ENCODE data around the gene PAX5. TPM values are rescaled to one million over a fixed set of nuclear protein-coding genes. Genes with fewer than 3 reads are reported as not detected.

PAX5 gene
- total RNA-seq, 1 experiment from 2014 or later = 0.39 TPM

DNA sequence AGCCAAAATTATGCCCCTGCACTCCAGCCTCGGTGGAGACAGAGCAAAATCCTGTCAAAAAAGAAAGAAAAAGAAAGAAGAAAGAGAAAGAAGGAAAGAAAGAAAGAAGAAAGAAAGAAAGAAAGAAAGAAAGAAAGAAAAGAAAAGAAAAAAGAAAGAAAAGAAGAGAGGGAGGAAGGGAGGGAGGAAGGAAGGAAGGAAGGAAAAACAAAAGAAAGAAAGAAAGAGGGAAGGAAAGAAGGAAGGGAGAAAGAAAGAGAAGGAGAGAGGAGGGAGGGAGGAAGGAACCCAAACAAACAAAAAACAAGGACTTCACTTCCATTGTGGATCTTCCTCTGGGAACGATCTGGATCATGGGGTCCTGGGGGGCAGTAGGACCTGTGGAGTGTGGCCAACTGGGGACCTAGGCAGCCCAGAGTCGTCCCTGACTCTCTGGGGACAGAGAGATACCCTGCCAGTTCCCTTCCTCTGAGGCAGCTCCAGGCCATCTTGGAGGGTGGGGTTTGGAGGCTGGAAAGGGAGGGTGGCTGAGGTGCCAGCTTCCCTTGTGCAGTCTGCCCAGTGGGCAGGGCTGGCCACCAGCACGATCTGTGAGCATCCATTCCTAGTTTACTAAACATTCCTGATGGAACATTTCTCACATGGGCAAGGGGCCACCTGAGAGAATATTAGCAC is 216.8 kb downstream of the PAX5 start:
- Histone ChIP-seq H3K56ac (ENCODE audit: insufficient read length, low read depth, low read length) (no peak overlapping the region), H2BK20ac (ENCODE audit: low read depth, low read length, poor library complexity, severe bottlenecking) (no peak overlapping the region), H2BK12ac (ENCODE audit: insufficient read length, low read depth, low read length) (no peak overlapping the region), H2AK5ac (ENCODE audit: insufficient read length, low read length) (no peak overlapping the region), H3K79me1 (ENCODE audit: insufficient read depth, low read depth, low read length, poor library complexity, severe bottlenecking) (no peaks in the 10 kb centered on the region), H3K27me3 (ENCODE audit: insufficient read depth, low read length) (peaks cover 3% of the 10 kb centered on the region; the same call in 1 of the 2 replicates), H2BK5ac (ENCODE audit: insufficient read length, low read length) (no peak overlapping the region), H3T11ph (ENCODE audit: low read length) (no peak overlapping the region), H3K4ac (ENCODE audit: low read depth, low read length) (no peak overlapping the region), H3K23me2 (ENCODE audit: insufficient read length, low read depth, low read length, poor library complexity, severe bottlenecking) (peaks cover 7% of the 10 kb centered on the region), H3K9me3 (ENCODE audit: control insufficient read depth, low read depth, low read length) (no peaks in the 10 kb centered on the region), H3K9ac (ENCODE audit: extremely low read depth, insufficient read length, low read length) (no peak overlapping the region), H3K14ac (ENCODE audit: insufficient read depth, low read length) (no peak overlapping the region; the same call in 1 of the 2 replicates), H2AFZ (ENCODE audit: low read length) (no peak overlapping the region), H3K4me1 (ENCODE audit: insufficient read depth, low read length) (peaks cover 4% of the 10 kb centered on the region; the same call in 1 of the 2 replicates), H3K79me2 (ENCODE audit: insufficient read depth, low read length) (no peaks in the 10 kb centered on the region), H3K27ac (ENCODE audit: insufficient read length, low read depth, low read length) (no peak overlapping the region), H2BK15ac (ENCODE audit: low read depth, low read length) (no peak overlapping the region), H3K4me2 (ENCODE audit: insufficient read depth, insufficient read length, low read length) (no peak overlapping the region), H4K5ac (ENCODE audit: insufficient read length, low read depth, low read length) (no peak overlapping the region), H4K20me1 (ENCODE audit: control insufficient read depth, insufficient read depth, insufficient read length) (no peaks in the 10 kb centered on the region), H3K18ac (ENCODE audit: insufficient read length, low read depth, low read length) (no peak overlapping the region), H3K23ac (ENCODE audit: insufficient read length, low read depth, low read length) (no peak overlapping the region), H2BK120ac (ENCODE audit: low read depth, low read length, poor library complexity, severe bottlenecking) (no peak overlapping the region), H4K91ac (ENCODE audit: insufficient read length, low read depth, low read length) (no peak overlapping the region), H4K8ac (replicated peaks; ENCODE audit: insufficient read length, low read depth, low read length) (no peak overlapping the region)
- H3K27ac Mint-ChIP-seq = no peak overlapping the region
- peaks cover 17 to 33% of the 10 kb centered on the region in 2 experiments for H3K4me1 Mint-ChIP-seq
- H3K36me3 Mint-ChIP-seq (ENCODE audit: insufficient read depth in 1 of 3, low read depth in 3 of 3) = no peaks in the 10 kb centered on the region
- WGBS (ENCODE audit: extremely low coverage, insufficient read length, low lambda C conversion rate) = no CpG with 5 or more reads among the region's 4 CpGs
- H3K27me3 Mint-ChIP-seq (ENCODE audit: low read depth) = peaks cover 7% of the 10 kb centered on the region; the same call in 1 of the 2 replicates
- no peak for DNase-seq
- TF ChIP-seq, protein P1, sequence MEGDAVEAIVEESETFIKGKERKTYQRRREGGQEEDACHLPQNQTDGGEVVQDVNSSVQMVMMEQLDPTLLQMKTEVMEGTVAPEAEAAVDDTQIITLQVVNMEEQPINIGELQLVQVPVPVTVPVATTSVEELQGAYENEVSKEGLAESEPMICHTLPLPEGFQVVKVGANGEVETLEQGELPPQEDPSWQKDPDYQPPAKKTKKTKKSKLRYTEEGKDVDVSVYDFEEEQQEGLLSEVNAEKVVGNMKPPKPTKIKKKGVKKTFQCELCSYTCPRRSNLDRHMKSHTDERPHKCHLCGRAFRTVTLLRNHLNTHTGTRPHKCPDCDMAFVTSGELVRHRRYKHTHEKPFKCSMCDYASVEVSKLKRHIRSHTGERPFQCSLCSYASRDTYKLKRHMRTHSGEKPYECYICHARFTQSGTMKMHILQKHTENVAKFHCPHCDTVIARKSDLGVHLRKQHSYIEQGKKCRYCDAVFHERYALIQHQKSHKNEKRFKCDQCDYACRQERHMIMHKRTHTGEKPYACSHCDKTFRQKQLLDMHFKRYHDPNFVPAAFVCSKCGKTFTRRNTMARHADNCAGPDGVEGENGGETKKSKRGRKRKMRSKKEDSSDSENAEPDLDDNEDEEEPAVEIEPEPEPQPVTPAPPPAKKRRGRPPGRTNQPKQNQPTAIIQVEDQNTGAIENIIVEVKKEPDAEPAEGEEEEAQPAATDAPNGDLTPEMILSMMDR (conservative IDR thresholded peaks at IDR 0.05) = no peak
- H3K4me3 Mint-ChIP-seq = peak overlapping the region in 1 of 2 experiments; percentile 25; a peak in 1 of 5 replicates
- H3K9me3 Mint-ChIP-seq = no peaks in the 10 kb centered on the region; a peak in 3 of 5 replicates
